HG03469 (cell line): ENCODE measurements around the gene STAG3.

Experiments
- ATAC-seq: cut with Tn5 transposase; IDR thresholded peaks from one replicate; pipeline ENCODE4 v1.9.1; 2021; ENCODE audit warnings: mild to moderate bottlenecking, moderate library complexity, moderate number of reproducible peaks; ENCODE audit not compliant: unreplicated experiment

The STAG3 gene

GRCh38 chr7:100155553-100156317 is 22.0 kb upstream of the STAG3 start:
- no peak for ATAC-seq

GRCh38 chr7:100156331-100157068 is 21.2 kb upstream of the STAG3 start:
- no peak for ATAC-seq

GRCh38 chr7:100157069-100157333 is 20.7 kb upstream of the STAG3 start:
- no peak for ATAC-seq

GRCh38 chr7:100157334-100158228 is 20.1 kb upstream of the STAG3 start:
- ATAC-seq, result no peak

- ATAC-seq, result no peak
Observed at GRCh38 chr7:100158229-100159098, 19.3 kb upstream of the STAG3 start, which contains the start of gene TRAPPC14. Gene TRAPPC14, minus strand, starts transcription at chr7:100158723. Its CDS starts 224 bp downstream, at chr7:100158499.

GRCh38 chr7:100159099-100159623 is 18.6 kb upstream of the STAG3 start:
- no peak for ATAC-seq

- no peak for ATAC-seq
Observed at GRCh38 chr7:100160067-100160466, 17.7 kb upstream of the STAG3 start.

GRCh38 chr7:100163006-100163531 is 14.6 kb upstream of the STAG3 start:
- no peak for ATAC-seq

GRCh38 chr7:100163871-100164270 is 13.8 kb upstream of the STAG3 start:
- ATAC-seq, result no peak

GRCh38 chr7:100166317-100166940 is 11.3 kb upstream of the STAG3 start:
- ATAC-seq, result no peak

GRCh38 chr7:100166970-100167911 is 10.5 kb upstream of the STAG3 start:
- ATAC-seq, result no peak

- ATAC-seq, result no peak
Observed at GRCh38 chr7:100167912-100168323, 9.8 kb upstream of the STAG3 start.

GRCh38 chr7:100169147-100169850 is 8.4 kb upstream of the STAG3 start:
- ATAC-seq, result no peak

- ATAC-seq, result no peak
Observed at GRCh38 chr7:100170101-100170897, 7.4 kb upstream of the STAG3 start.

- no peak for ATAC-seq
Observed at GRCh38 chr7:100171087-100171681, 6.5 kb upstream of the STAG3 start.

- ATAC-seq, result no peak
Observed at GRCh38 chr7:100171840-100172239, 5.9 kb upstream of the STAG3 start.
